Coronary artery (tissue), 2 donors: ENCODE results near the gene USP10.

ENCODE experiments used
- DNase-seq: peaks from one replicate; pipeline ENCODE4 v3.0.0-alpha.2; 2017; ENCODE audit warnings: low spot score
- H3K27ac ChIP-seq, 2 donors: fragments of 200-600 bp; sonication (generic); one replicate each; pipeline ENCODE4 v1.5.1; 2016 to 2019
- H3K4me3 ChIP-seq: fragments of 200-600 bp; sonication (generic); 2 replicates; pipeline ENCODE4 v1.5.1; 2016; ENCODE audit warnings: mild to moderate bottlenecking, moderate library complexity
- TF ChIP-seq, protein P1 (sequence below): fragments of 200-600 bp; sonication (generic); IDR thresholded peaks from one replicate; pipeline ENCODE4 v1.5.1; 2019; ENCODE audit warnings: antibody characterized with exemption

USP10 gene

DNA sequence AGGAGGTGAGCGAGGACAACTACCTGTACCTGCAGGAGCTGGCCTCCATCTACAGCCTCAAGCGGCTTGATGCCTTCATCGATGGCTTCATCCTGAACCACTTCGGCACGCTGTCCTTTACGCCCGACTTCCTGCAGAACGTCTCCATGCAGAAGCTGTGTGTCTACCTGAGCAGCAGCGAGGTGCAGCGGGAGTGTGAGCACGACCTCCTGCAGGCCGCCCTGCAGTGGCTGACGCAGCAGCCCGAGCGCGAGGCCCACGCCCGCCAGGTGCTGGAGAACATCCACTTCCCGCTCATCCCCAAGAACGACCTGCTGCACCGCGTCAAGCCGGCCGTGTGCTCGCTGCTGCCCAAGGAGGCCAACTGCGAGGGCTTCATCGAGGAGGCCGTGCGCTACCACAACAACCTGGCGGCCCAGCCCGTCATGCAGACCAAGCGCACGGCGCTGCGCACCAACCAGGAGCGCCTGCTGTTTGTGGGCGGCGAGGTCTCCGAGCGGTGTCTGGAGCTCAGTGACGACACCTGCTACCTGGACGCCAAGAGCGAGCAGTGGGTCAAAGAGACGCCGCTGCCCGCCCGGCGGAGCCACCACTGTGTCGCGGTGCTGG, 42.5 kb upstream of the USP10 start:
- no peak overlapping the region for H3K4me3 ChIP-seq
- TF ChIP-seq, protein P1, sequence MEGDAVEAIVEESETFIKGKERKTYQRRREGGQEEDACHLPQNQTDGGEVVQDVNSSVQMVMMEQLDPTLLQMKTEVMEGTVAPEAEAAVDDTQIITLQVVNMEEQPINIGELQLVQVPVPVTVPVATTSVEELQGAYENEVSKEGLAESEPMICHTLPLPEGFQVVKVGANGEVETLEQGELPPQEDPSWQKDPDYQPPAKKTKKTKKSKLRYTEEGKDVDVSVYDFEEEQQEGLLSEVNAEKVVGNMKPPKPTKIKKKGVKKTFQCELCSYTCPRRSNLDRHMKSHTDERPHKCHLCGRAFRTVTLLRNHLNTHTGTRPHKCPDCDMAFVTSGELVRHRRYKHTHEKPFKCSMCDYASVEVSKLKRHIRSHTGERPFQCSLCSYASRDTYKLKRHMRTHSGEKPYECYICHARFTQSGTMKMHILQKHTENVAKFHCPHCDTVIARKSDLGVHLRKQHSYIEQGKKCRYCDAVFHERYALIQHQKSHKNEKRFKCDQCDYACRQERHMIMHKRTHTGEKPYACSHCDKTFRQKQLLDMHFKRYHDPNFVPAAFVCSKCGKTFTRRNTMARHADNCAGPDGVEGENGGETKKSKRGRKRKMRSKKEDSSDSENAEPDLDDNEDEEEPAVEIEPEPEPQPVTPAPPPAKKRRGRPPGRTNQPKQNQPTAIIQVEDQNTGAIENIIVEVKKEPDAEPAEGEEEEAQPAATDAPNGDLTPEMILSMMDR = no peak
- no peak overlapping the region for H3K27ac ChIP-seq
- DNase-seq = no peak

DNA sequence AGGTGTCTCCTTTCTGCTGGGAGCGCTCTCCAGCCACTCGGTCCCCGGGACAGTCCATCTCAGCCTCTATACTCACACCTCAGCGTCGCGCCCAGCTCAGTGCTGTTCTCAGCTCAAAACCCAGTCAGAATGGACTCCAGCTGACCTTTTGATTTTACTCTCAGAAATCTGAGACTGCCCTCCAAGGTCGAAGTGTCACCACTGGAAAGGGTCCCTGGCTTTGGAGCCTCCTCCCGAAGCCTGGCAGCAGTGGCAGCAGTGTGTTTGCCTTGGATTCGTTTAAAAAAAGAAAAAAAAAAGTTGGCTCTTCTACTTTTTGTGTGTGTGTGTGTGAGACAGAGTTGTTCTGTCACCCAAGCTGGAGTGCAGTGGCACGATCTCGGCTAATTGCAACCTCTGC, 41.1 kb upstream of the USP10 start:
- no peak for DNase-seq
- TF ChIP-seq, protein P1 = no peak
- Histone ChIP-seq H3K27ac (no peak overlapping the region), H3K4me3 (no peak overlapping the region)

DNA sequence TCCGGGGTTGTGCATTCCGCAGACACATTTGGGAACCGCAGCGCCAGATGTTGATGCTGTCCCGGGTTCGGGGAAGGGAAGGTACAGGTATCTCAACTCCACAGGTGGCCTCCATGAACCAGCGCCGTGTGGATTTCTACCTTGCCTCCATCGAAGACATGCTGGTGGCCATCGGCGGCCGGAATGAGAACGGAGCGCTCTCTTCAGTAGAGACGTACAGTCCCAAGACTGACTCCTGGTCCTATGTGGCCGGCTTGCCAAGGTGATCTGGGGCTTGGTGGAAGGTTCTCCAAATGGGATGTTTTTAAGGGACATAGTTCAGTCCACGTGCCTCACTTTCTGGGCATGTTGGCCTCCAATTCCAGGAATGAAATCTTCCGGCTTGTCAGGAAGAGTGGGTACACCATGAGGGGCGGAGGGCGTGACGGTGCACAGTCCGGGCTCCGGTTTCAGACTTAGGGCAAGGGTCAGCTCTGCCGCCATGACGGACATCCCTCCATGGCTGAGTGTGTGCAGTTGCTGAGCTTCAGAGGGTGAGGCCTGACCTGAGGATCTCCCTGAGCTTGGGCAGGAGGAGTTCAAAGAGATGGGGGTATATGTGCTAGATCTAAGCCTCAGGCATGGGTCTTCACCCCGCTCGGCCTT, 40.0 kb upstream of the USP10 start:
- Histone ChIP-seq H3K4me3 (no peak overlapping the region), H3K27ac (no peak overlapping the region)
- TF ChIP-seq, protein P1 = no peak
- no peak for DNase-seq

DNA sequence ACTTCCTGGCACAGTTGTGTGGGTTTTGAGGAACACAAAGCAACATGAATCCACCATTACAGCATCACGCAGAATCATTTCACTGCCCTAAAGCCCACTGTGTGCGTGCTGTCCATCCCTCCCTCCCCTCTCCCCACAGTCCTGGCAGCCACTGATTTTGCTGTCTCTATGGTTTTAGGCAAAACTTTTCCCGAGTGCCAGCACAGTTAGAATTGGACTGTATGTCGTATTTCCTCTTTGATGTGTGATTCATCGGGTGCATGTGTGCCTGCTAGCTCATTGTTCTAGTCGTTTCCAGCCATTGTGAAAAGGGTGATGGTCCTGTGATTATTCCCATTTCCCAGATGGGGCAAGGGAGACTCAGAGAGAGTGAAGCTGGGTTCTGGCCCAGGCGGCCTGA, 38.8 kb upstream of the USP10 start:
- Histone ChIP-seq H3K4me3 (no peak overlapping the region), H3K27ac (no peak overlapping the region)
- TF ChIP-seq, protein P1 = no peak
- no peak for DNase-seq

DNA sequence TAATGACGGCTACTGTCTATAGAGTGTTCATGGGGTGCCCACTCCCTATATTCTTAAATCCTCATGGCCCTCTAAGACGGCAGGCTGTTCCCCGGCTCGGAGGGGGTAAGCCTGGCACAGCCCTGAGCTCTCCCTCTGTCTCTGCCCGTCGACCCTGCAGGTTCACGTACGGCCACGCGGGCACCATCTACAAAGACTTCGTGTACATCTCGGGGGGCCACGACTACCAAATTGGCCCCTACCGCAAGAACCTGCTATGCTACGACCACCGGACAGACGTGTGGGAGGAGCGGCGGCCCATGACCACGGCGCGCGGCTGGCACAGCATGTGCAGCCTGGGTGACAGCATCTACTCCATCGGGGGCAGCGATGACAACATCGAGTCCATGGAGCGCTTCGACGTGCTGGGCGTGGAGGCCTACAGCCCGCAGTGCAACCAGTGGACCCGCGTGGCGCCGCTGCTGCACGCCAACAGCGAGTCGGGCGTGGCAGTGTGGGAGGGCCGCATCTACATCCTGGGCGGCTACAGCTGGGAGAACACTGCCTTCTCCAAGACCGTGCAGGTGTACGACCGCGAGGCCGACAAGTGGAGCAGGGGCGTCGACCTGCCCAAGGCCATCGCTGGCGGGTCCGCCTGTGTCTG, 38.3 kb upstream of the USP10 start:
- TF ChIP-seq, protein P1 = no peak
- Histone ChIP-seq H3K27ac (no peak overlapping the region), H3K4me3 (no peak overlapping the region)
- DNase-seq = no peak

DNA sequence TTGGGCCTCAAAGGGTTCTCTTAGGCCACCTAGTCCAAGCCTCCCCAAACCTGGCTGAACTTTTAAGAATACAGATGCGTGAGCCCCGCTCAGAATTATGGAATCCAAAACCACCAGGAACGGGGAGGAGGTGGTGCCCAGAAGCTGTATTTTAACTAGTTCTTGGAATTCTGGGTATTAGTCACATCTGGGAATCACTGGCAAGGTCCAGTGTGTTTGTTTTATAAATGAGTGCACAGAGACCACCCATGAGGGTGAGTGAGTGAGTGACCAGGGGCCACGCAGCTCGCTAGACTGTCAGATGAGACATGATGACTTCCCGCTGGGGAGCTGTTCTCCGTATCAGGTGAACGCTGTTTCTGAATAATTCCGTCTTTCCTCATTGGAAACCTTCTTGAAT, 37.3 kb upstream of the USP10 start:
- Histone ChIP-seq H3K4me3 (no peak overlapping the region), H3K27ac (no peak overlapping the region)
- TF ChIP-seq, protein P1 = no peak
- DNase-seq = no peak
